ENCODE results near the gene THADA.
"Not testable (repeated sequence)": the region's sequence is repeated elsewhere in the genome, so short reads cannot be mapped to it uniquely, and the experiment has no call there.

The THADA gene

GRCh38 chr2:43292851-43293743 is 302.7 kb downstream of the THADA start:
- DNase-seq = no peak

GRCh38 chr2:43292297-43292696 is 303.5 kb downstream of the THADA start:
- no peak for DNase-seq

- no peak for DNase-seq
Observed at GRCh38 chr2:43289331-43289730, 306.5 kb downstream of the THADA start.

GRCh38 chr2:43288417-43289305 is 307.2 kb downstream of the THADA start:
- peak; percentile 77 to 95 (median 90) for DNase-seq

- DNase-seq = peak; percentile 41 to 51 (median 44)
Observed at GRCh38 chr2:43285987-43286386, 309.9 kb downstream of the THADA start.

GRCh38 chr2:43284967-43285366 is 310.9 kb downstream of the THADA start:
- no peak for DNase-seq

- DNase-seq = not testable (repeated sequence)
Observed at GRCh38 chr2:43284347-43284746, 311.5 kb downstream of the THADA start.

- no peak for DNase-seq
Observed at GRCh38 chr2:43280994-43281393, 314.8 kb downstream of the THADA start.

- no peak for DNase-seq
Observed at GRCh38 chr2:43279317-43279840, 316.5 kb downstream of the THADA start.

GRCh38 chr2:43278564-43279220 is 317.1 kb downstream of the THADA start:
- DNase-seq = no peak

GRCh38 chr2:43276962-43277391 is 318.9 kb downstream of the THADA start:
- DNase-seq = peak; percentile 49 to 54 (median 49)

GRCh38 chr2:43276266-43276941 is 319.4 kb downstream of the THADA start:
- DNase-seq = peak in 1 of 3 donors; percentile 25

GRCh38 chr2:43274721-43275120 is 321.1 kb downstream of the THADA start:
- no peak for DNase-seq

GRCh38 chr2:43274055-43274454 is 321.8 kb downstream of the THADA start:
- DNase-seq = peak in 2 of 3 donors; percentile 32 to 55

GRCh38 chr2:43273529-43273928 is 322.3 kb downstream of the THADA start:
- peak; percentile 87 to 96 (median 88) for DNase-seq

- DNase-seq = peak in 1 of 3 donors; percentile 43
Observed at GRCh38 chr2:43270930-43271615, 324.8 kb downstream of the THADA start.

- no peak for DNase-seq
Observed at GRCh38 chr2:43270461-43270860, 325.4 kb downstream of the THADA start.

- DNase-seq = peak; percentile 64 to 71 (median 68)
Observed at GRCh38 chr2:43269706-43270105, 326.1 kb downstream of the THADA start.

GRCh38 chr2:43269074-43269572 is 326.7 kb downstream of the THADA start:
- DNase-seq = peak; percentile 87 to 97 (median 94)

- DNase-seq = peak; percentile 70 to 79 (median 71)
Observed at GRCh38 chr2:43268066-43268953, 327.5 kb downstream of the THADA start.
